ENCODE measurements around the gene INTS12. TPM values are rescaled to one million over a fixed set of nuclear protein-coding genes. Genes with fewer than 3 reads are reported as not detected.

The INTS12 gene
- total RNA-seq, 1 donor from 2014 or later, result 12.1 TPM

DNA sequence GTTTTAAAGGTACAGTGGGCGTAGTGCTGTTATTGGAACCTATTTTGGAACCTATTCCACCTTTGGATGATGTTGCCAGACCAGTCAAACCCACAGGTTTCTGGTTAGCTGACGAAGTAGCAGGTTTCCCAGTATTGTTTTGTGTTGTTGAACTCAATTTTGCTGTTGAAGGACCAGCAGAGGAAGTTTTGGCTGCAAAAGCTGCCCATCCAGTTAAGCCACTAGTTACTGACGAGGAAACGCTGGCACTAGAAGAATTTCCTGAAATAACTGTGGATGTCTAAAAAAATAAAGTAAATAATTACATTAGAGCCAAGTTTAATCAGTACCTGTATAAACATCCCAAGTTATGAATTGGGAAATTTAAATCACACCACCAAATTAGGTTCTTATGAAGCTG, 25.5 kb downstream of the INTS12 start:
- DNase-seq (ENCODE audit: low read depth in 2 of 2), result peak; percentile 17 to 48

DNA sequence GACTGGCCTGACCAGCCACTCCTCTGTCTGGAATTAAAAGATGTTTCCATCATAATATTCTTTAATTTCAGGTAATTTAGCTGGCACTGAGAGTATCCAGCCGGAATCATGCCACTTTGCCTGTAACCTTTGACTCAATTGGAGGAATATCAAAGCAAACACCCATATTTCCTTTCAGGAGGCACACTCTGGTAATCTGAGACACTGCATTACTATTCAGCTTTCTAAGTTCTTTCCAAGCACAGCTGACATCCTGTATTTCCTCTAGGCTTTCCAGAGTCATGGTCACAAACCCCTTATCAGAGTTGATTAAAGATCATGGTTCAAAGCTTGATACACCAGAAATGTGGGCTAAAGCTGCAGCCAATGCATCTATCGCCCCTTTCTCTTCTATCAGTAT, 29.3 kb downstream of the INTS12 start:
- DNase-seq (ENCODE audit: low read depth in 2 of 2), result peak in 1 of 2 donors; percentile 2

DNA sequence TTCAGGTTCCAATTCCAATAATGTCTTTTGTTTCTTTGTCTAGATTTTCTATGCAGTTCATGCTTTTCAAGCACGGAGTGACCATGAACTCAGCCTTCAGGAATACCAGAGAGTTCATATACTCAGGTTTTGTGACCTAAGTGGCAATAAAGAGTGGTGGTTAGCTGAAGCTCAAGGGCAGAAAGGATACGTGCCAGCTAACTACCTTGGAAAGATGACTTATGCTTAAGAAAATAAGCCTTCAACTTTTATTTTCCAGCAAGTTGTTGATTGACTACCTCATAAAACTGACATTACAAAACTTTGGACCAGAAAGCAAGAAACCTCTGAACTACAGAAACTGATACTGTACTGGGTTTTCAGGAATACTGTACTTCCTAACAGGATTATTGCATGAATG, 30.8 kb downstream of the INTS12 start:
- no peak for DNase-seq (ENCODE audit: low read depth in 2 of 2)

DNA sequence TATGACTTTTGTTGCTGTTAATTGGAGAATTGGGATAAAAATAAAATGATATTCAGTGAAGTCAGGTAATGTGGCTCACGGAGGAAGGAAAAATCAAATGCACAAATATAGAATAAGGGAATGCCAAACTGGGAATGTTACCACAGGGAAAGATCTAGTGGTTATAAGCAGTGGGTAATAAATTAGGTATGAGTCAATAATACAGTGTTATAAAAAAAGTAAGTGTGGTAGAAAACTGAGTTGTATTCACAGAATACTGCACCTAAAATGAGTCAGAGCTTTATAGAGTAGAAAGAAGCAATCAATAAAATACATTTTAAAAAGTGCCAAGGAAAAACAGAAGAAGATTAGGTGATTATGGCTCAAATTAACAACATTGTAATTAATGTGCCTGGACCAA, 34.5 kb downstream of the INTS12 start:
- DNase-seq (ENCODE audit: low read depth in 2 of 2), result no peak

DNA sequence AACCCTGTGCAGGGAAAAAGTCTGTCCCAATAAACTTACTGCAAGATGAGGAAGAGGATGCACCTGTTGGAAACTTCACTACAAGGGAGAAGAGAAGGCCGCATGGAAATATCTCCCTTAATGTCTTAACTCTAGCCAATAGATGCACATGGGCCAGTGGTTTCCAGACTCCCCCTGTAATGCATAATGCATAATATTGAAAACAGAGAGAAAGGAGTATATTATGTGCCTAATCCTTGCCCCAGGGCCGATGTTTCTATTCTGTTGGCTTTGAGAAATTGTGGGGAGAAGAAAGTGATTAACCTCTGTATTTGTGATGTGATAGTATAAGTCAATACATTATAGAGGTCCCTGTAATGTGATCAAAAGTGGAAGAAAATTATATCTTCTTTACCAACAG, 37.2 kb downstream of the INTS12 start:
- DNase-seq (ENCODE audit: low read depth in 2 of 2), result no peak

DNA sequence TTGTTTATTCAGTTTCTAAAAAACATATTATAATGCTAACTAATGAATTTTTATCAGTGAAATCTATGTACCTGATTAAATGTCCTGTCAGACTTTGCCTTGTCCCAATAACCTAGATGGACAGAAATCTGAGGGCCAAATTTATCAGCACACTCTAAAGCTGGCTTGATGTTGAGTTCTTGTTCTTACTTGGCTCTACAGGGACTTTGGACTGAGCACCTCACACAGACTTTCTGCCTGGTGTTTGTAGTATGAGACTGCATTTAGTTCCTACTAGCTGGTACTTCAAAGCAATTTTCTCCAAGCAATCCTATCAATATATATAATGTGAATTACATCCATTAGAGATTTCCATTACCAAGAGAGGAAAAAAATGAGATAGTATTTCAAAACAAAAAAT, 37.8 kb downstream of the INTS12 start:
- DNase-seq (ENCODE audit: low read depth in 2 of 2), result no peak

DNA sequence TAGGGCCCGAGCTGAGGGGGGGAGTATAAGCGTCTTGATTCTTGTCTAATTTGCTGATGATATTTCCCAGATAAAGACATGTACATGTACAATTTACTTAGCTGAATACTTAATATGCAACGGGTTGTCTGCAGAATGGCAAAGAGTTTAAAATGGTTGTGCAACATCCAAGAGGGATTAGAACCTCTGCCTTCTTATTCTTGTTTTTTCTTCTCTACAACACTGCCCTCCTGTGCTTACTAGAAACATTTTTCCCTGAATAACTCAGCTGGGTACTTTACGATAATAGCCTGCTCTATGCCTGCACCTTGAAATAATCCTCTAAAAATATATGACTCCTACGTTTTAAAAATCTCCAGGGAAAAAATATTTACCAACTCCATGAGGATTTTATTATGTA, 41.8 kb downstream of the INTS12 start:
- peak in 1 of 2 donors; percentile 5 for DNase-seq (ENCODE audit: low read depth in 2 of 2)

DNA sequence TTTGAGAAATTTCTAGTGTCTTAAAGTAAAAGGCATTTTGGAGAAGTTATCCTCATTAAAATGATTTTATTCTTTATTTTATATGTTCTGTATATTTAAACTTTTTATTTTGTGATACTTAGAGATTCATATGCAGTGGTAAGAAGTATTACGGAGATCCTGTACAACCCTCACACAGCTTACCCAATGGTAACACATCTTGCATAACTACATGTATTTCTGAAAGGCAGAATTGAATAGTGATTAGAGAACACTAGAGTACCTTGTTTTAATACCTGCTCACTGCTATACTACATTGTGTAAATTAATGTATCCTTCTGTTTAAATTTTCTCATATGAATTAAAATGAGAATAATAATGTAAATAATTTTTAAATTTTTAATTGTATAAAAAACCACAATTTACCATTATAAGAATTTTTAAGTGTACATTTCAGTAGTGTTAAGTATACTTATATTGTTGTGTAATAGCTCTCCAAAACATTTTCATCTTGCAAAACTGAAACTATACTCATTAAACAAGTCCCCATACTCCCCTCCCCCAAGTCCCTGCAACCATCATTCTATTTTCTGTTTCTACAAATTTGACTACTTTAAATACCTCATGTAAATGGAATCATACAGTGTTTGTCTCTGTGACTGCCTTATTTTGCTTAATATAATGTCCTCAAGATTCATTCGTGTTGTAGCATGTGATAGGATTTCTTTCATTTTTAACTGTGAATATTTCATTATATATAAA, 45.4 kb downstream of the INTS12 start:
- DNase-seq (ENCODE audit: low read depth in 2 of 2), result no peak

DNA sequence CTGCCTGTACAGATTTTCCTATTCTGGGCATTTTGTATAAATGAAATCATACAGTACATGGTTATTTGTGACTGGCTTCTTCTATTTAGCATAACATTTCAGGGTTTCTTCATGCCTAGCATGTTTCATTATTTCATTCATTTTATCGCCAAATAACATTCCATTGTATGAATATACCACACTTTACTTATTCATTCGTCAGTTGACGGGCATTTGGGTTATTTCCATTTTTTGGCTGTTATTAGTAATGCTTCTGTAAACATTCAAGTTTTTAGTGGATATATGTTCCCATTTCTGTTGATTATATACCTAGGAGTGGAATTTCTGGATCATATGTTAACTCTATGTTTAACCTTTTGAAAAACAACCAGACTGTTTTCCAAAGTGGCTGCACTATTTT, 47.5 kb downstream of the INTS12 start:
- no peak for DNase-seq (ENCODE audit: low read depth in 2 of 2)

DNA sequence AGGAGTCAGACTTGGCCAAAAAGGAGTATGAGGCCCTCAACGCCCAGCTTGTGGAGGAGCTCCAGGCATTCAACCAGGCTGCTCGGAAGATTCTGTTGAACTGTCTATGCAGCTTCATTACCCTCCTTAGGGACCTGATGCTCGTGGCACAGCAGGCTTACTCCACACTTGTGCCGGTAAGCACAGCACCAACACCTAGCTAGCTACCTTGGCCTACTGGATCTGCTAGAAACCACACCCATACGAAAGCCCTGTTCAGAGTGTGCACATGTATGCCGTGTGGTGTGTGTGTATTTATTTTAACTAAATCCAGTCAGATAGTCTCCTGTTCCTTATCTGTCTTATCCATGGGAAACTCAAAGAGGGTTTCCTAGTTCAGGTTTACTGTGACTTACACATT, 49.3 kb downstream of the INTS12 start:
- DNase-seq (ENCODE audit: low read depth in 2 of 2), result no peak

DNA sequence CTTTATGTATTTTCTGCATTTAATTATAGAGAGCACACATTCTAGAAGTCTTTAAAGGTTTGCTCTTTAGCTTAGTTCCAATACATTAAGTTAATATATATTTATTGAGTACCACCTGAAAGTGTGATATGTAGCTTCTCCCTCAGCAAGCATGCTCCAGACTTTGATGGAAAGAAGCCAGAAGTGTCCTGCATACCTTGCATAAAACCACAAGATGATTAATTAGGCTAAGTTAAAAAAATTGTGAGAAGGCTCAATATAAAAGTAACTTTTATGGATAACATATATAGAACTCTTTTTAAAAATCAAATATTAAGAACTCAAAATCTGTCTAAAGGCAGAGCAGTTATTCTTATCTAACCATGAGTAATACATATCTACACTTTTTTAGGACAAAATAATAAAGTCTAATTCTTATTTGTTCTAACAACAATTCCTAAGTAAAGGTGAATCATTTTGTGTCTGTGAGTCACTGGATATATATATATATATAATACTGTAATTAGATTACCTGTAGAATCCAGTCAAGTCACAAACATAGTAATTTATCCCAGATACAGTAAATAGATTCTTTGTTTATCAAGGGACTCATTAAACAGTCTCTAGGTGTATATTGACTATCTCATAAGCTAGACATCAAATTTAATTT, 51.2 kb downstream of the INTS12 start:
- no peak for DNase-seq (ENCODE audit: low read depth in 2 of 2)

DNA sequence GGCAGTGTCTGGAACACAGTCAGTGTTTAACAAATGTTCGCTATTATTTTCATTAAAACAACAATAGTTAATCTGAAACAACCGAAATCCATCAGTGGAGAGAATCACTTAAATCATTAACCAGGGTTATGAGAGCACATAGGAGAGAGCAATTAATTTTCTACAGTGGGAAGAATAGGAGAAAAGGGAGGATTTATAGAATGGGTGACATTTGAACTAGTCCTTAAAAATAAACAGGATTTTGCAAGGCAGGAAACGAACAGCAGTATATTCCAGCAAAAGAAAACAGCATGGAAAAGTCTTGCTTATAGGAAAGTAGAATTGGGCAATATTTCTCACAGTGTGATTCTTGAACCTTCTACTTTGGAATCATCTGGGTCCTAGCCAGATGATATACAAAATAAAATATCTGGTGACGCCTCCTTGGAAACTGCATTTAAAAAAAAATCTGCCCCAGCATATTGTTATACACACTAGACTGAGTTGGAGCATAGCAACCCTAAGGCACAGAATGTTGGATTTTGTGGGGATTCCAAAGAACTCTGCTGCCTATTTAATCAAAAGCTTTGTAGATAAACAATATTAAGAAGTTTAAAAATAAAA, 56.1 kb downstream of the INTS12 start:
- DNase-seq (ENCODE audit: low read depth in 2 of 2), result no peak

DNA sequence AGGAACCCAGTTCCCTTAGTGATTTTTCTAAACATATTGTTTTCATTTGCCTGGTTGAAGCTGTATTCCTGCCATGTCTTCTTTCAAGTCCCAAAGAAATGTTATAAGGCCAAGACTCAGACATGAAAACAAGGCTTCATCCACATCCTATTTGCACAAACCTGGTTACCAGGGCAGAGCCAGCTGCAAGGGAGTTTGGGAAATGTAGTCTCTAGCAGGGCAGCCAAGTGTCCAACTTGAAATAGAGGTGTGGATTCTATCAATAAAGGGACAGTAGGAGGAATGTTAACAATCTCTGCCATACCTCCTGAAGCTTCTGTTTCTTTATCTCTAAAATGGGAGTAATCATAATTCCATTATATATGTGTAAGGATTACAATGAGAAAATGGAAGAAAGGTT, 56.6 kb downstream of the INTS12 start:
- DNase-seq (ENCODE audit: low read depth in 2 of 2), result no peak

DNA sequence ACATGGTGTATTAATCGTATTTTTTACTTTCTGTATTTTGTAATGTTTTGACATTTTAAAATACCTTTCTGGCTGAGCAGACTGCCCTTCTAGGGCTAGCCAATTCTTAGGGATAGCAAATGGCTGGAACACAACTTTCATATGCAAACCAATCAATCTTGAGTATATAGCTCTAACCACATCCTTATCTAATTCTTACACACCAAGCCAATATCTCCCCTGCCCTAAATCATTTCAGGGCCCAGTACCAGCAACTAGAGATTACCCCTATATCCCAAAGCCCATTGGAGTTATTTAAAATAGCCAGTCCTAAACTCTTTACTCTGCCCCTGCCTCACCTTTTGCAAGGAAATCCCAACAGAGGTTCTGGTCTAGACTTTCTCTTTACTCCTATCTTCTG, 58.3 kb downstream of the INTS12 start:
- DNase-seq (ENCODE audit: low read depth in 2 of 2), result no peak

DNA sequence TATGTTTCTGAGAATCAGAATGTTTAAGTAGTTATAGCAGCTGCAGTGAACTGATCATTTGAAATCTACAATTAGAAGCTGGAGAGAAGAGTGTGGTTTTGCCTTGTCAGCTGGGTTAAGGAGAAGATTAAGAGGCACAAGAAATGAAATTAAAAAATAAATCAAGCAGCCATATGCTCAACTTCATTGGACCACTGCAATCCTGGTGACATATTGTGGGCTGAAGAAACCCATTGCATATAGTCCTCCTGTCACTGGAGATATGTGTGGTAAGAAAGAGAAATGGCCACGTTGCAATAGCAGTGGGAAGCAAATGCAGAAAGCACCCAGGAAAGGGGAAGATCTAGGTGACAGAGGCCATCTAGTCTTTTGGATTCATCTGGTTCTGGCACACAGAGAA, 63.0 kb downstream of the INTS12 start:
- DNase-seq (ENCODE audit: low read depth in 2 of 2), result no peak

DNA sequence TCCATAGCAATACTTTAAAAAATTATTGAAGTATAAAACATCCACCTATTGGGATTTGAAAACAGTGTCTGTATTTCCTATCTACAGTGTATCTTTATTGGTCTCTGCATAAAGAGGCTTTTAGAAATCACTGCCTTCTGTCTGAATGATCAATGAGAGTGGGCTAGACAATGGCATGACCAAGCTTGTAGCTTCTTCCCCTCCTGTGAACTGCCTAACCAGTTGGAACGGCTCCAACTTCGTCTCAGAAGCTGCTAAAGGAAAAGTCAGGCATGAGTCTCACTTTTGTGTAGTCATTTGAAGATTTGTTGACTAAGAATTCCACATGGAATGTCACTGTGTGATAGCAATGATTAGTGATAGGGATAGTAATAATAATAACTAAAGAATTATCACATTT, 64.2 kb downstream of the INTS12 start:
- DNase-seq (ENCODE audit: low read depth in 2 of 2), result peak in 1 of 2 donors; percentile 7

DNA sequence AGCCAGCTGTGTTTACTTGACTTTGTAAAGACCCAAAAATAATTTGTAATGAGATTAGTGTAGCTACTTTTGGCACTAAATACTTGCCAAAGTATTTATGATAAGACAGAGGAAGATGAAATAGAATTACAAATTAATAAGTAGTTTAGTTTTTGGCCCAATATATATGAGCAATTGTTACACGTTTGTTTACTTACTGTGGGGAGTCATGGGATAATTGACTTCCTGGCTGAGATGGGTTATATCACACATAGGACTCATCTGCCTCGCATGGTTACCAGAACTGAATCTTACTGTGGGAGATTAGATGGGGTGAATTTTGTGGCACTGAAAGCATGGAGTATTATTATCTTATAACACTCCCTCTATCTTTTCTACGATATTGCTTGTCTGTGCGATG, 66.6 kb downstream of the INTS12 start:
- no peak for DNase-seq (ENCODE audit: low read depth in 2 of 2)

DNA sequence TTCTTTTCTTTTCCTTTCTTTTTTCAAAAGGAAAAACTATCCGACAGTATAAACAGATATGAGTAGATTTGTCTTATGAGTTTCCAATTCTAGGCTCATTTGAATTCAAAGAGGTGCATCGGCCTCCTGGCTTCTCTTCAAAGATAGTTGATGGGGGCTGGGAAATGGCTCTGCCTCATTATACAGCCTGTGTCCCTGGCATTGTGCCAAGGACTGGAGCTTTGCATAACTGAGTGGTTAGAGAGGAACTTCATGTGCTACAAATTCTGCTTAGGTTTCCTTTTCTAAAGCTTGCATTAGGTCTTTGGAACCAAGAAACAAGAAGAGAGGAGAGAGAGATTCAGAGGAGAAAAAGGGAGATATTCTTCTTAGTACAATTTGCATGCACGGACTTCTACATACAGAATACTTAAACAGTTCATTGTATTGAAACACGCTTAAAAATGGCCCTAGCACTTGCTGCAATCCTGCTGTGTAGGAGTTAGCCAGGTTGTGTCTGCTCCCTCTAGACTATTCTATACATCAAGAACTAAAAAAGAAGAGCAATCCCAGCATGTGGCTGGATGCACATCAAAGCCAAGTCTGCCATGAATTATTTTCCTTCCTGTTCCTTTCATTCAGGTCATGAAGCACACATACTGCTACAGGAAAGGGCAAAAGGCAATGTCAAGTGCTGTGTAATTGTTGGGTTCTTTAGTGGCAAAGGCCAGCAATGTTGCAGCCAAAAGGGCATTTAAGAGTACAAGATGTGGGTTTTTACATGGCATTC, 70.9 kb downstream of the INTS12 start:
- DNase-seq (ENCODE audit: low read depth in 2 of 2), result peak; percentile 17 to 30

DNA sequence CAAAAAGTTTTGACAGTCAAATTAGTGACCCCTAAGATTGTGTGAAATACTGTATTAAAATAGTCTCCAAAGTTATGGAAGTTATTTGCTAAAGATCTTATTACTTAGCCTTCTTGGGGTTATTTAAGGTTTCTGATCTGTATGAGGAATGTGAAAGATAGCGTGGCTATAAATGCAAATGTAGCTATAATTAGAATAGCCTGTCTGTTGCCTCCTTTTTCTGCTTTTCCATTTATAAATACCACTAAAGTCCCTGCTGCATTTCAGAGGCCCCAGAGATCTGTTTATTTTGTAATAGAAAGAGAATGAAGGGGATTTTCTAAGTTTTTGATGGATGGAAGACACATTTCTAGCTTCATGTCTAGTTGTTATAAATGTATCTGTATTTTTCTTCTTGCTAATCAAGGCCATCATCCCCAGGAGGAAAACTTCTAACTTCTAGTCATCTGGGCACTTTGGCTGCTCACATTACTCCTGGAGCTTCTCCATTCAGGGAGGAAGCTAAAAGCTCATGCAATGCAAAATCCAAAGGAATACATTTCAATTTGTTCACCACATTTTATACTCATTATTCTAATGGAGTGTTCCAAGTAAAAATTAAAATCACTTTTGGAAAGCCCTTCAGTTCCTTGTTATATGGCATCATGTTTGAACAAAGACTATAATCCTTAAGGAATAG, 73.9 kb downstream of the INTS12 start:
- no peak for DNase-seq (ENCODE audit: low read depth in 2 of 2)

DNA sequence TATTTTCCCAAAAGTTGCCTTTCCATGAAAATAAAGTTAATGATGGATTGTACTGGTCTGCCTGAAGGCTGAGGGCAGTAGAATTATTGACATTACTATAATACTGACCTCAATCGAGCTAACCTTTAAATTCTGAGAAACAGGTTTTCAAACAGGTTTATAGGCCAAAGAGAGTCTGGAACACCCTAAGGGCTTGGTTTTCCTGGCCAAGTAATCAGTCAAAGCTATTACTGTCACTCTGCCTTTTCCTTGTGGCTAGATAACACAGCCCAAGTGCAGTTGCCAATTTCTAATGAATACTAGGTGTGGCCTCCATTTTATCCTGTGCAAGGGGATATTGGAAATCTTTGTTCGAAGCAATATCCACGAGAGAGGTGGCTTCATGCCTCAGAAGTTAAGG, 75.2 kb downstream of the INTS12 start:
- no peak for DNase-seq (ENCODE audit: low read depth in 2 of 2)
